Choroid plexus epithelial cell (primary cell): ENCODE results near the gene HTR4.

Experiments
- DNase-seq: peaks from one replicate; pipeline ENCODE4 v3.0.0-alpha.2; 2010; ENCODE audit warnings: low read depth
- H3K4me3 ChIP-seq: 2 replicates; pipeline ENCODE4 v1.5.1; 2011; ENCODE audit warnings: low read depth, mild to moderate bottlenecking, control low read depth, low read length, moderate library complexity
- TF ChIP-seq, protein P1 (sequence below): conservative IDR thresholded peaks from 2 replicates; pipeline ENCODE4 v1.5.1; 2011; ENCODE audit warnings: low read depth, mild to moderate bottlenecking, control low read depth, inconsistent platforms, low read length, moderate library complexity

The HTR4 gene

DNA sequence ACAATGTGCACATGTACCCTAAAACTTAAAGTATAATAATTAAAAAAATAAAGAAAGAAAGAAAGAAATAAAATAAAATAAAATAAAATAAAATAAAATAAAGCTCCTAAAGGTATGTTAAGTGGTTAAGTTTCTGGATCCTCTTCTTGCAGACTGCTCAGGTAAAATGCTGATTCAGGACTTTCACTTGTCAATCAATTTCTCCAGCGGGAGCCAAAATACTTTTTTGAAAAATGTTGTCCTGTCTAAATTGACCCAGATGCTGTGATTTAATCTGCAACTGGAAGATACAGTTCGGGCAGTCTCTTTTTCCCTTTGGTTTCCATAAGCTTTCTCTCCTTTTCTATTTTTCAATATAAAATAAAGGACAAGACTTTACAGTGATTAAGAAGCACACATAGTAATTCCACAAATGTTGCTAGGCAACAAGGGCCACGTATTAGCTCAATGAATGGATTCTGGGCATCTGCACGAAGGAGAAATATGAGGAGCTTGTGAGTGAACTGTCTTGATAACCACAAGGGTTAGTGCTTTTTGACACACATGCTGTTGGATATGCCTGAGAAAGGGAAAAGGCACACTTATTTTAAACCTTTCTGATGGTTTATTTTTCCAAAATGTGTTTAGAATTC is 38.6 kb downstream of the HTR4 start:
- TF ChIP-seq, protein P1, sequence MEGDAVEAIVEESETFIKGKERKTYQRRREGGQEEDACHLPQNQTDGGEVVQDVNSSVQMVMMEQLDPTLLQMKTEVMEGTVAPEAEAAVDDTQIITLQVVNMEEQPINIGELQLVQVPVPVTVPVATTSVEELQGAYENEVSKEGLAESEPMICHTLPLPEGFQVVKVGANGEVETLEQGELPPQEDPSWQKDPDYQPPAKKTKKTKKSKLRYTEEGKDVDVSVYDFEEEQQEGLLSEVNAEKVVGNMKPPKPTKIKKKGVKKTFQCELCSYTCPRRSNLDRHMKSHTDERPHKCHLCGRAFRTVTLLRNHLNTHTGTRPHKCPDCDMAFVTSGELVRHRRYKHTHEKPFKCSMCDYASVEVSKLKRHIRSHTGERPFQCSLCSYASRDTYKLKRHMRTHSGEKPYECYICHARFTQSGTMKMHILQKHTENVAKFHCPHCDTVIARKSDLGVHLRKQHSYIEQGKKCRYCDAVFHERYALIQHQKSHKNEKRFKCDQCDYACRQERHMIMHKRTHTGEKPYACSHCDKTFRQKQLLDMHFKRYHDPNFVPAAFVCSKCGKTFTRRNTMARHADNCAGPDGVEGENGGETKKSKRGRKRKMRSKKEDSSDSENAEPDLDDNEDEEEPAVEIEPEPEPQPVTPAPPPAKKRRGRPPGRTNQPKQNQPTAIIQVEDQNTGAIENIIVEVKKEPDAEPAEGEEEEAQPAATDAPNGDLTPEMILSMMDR = no peak
- no peak overlapping the region for H3K4me3 ChIP-seq
- DNase-seq = peak; percentile 10

DNA sequence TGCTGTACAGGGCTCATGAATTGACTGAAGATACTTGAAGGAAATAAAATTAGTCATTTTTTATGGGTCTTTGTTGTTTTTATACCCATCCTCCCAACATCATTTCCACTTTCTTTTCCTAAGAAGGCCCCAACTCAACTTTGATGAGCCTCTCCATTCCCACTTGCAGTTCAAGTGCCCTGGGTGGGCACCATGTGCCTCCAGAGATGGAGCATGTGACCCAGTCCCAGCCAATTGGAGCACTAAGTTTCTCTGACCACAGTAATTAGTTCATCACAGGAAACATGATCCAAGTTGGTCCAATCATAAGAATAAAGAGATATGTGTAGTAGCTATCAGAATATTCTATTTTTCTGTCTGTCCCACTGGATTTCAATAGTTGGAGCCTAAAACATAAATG is 46.9 kb downstream of the HTR4 start:
- TF ChIP-seq, protein P1 = no peak
- no peak overlapping the region for H3K4me3 ChIP-seq
- no peak for DNase-seq

DNA sequence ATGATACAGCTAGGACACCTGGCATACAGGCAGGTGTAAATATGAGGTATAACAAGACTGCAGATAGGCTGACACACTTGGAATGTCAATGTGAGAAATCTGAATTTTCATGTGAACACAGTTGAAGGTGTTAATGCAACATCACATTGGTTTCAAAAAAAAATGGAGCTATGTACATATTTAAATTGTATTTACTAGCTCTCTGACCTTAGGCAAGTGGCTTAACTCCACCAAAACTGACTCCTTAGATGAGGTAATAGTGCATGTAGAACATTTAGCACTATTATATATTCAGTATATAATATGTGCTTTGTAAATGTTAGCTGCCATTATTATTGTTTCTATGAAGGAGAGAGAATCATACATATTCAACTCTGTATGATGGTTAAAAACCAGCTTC is 48.0 kb downstream of the HTR4 start:
- DNase-seq = no peak
- H3K4me3 ChIP-seq = no peak overlapping the region
- TF ChIP-seq, protein P1 = no peak

DNA sequence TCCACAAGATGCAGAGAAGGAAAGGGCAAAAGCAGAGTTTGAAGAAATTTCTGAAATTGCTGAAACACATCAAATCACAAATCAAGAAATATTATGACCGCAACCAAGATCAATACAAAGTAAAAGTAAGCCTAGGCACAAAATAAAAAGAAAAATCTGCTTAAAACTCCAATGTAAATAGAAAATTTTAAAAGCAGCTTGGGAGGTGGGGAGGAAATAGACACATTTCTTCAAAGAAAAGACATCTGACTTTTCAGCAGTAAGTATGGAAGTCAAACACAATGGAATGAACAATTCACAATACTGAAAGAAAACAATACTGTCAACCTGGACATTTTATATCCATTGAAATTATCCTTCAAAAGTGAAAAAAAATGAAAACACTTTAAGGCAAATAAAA is 55.1 kb downstream of the HTR4 start:
- DNase-seq = no peak
- H3K4me3 ChIP-seq = no peak overlapping the region
- TF ChIP-seq, protein P1 = no peak

DNA sequence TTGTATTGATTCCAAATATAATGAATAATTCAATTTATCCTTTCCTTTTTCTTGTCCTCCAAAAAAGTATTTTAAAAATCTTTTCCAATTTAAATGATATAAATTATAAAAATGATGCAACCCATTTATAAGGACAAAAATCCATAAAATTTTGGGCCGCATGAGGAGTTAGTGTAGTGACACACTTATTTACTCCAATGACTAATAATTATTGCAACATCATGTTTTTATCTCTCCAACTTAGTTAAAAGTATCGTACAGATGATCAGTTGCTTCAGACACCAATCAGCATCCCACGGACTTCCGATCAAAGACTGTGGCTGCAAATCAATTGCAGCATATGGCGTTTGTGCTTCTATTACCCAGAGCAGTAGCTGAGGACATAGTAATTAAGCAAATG is 58.6 kb downstream of the HTR4 start:
- TF ChIP-seq, protein P1 = no peak
- no peak for DNase-seq
- H3K4me3 ChIP-seq = no peak overlapping the region

DNA sequence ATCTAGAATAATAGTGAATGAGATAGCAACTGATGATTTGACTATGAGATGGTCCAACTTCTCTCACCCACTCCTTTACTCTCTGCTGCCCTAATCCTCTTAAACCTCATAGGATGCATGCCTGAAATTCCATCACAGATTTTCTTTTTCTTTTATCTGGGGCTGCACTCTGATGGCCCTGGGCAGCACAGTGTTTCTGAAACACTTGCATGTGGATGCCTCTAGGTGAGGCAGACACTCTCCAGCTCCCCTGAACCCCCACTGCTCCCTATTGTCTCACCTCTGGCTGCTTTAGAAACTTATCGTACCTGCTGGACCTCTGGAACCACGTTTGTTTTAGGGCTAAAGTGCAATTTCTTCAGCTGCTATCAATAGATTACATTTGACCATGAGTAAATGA is 67.5 kb downstream of the HTR4 start:
- DNase-seq = no peak
- H3K4me3 ChIP-seq = no peak overlapping the region
- TF ChIP-seq, protein P1 = no peak

DNA sequence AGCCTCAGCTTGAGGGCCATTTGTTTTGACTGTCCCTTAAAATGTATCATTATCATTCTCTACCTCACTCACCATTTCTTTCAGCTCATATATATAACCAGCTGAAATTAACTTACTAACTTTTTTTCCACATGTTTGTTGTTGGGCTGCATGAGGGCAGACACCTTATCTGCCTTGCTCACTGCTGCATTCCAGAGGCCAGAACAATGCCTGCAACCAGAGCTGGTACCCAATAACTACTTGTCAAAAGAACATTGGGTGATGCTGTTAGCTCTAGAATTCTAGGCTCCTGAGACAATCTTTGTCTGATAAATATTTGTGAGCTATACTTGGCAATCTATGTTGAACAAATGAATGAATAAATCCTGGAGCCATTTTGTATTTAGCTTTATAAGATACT is 68.3 kb downstream of the HTR4 start:
- DNase-seq = peak; percentile 0
- no peak overlapping the region for H3K4me3 ChIP-seq
- TF ChIP-seq, protein P1 = no peak
